ENCODE measurements around the gene POP5.
A peak's percentile ranks its signal among the peaks of the same experiment; 100 is the strongest.
"Not testable (repeated sequence)": the region's sequence is repeated elsewhere in the genome, so short reads cannot be mapped to it uniquely, and the experiment has no call there.

Gene POP5

DNA sequence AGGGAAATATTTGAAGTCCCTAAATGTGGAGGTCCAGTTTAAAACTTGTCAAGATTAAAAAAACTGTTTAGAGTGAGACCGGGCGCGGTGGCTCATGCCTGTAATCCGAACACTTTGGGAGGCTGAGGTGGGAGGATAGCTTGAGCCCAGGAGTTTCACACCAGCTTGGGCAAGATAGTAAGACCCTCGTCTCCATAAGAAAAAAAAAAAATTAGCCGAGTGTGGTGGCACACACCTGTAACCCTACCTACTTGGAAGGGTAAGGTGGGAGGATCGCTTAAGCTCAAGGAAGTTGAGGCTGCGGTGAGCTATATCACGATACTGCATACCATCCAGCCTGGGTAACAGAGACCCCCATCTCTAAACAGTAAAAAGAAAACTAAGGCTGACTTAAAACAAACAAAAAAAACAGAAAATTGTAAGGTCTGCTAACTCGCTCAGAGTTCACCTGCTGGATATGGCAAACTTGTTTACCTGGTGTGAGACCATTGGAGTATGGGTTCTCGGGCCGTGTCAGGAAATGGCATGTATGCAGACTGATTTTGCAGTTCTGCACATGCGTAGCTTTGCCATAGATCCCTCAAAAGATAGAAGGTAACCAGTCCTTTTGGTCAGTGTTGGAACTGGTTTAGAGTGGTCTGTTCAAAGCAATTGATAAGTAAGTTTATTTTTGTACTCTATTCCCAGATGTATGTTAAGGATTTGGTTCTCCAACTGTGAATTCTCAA, 45.0 kb downstream of the POP5 start:
- DNase-seq, result no peak

- DNase-seq, result peak; percentile 24
Measured at GRCh38 chr12:120534703-120535655, 46.2 kb downstream of the POP5 start.

GRCh38 chr12:120534203-120534702, 46.9 kb downstream of the POP5 start, which contains the start of gene RNF10:
Gene RNF10, plus strand, starts transcription at chr12:120534356. Its CDS starts 456 bp downstream, at chr12:120534812.
- peak; percentile 86 for DNase-seq

DNA sequence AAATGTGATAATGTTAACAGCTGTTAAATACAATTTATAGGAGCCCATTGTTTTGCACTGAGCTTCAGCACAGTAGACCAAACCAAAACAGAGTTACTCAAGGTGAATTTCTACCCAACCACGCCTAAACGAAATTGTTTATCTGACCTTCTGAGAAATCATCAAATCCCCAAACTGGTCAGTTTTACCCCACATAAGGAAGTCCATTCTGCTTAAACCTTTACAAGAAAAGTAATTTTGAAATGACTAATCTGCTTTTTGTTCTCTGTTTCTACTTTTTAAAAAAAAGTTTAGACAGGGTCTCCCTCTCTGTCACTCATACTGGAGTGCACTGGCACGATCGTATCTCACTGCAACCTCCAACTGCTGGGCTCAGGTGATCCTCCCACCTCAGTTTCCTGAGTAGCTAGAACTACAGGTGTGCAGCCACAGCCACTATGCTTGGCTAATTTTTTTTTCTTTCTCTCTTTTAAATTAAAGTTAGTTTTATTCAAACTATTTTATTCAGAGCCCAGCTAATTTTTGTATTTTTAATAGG, 48.4 kb downstream of the POP5 start:
- DNase-seq, result no peak

- DNase-seq, result not testable (repeated sequence)
Measured at GRCh38 chr12:120530418-120530761, 50.8 kb downstream of the POP5 start.

- DNase-seq, result peak; percentile 34
Measured at GRCh38 chr12:120529641-120530417, 51.4 kb downstream of the POP5 start.

- DNase-seq, result peak; percentile 87
Measured at GRCh38 chr12:120528861-120529525, 52.2 kb downstream of the POP5 start, which contains the start of gene COQ5. Gene COQ5, minus strand, starts transcription at chr12:120529158. Its CDS starts 17 bp downstream, at chr12:120529141.

All from SHP77 treated with DMSO at 0.1 percent for 48 hours (cell line).